ENCODE data around the gene KICS2. TPM values are rescaled to one million over a fixed set of nuclear protein-coding genes. Genes with fewer than 3 reads are reported as not detected.

The KICS2 gene
- total and polyA plus RNA-seq, 2 of the 8 experiments (the other 6 are each of a cell fraction or from before 2014, with no cell fraction given), result 5.6 to 9.5 TPM

DNA sequence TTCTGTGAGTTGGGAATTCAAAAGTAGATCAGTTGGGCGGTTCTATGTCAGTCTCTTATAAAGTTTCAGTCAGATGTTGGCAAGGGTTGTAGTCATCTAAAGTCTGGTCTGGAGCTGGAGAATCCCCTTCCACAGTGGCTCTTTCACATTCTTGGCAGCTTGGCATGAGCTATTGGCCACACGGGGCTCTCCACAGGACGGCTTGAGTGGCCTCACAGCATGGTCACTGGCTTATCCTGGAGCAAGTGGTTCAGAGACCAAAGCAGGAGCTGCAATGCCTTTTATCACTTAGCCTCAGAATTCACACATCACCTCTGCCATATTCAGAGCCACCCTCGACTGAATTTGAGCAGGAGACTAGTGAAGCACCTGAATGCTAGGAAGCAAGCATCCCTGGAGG, 7.1 kb upstream of the KICS2 start:
- no peak overlapping the region for H2AFZ ChIP-seq (ENCODE audit: low read length)
- WGBS, 2 experiments (ENCODE audit: extremely low coverage in 1 of 2, insufficient coverage in 1 of 2, insufficient read length in 1 of 2, insufficient replicate concordance in 2 of 2, low coverage in 1 of 2, low lambda C conversion rate in 2 of 2, missing lambda C conversion rate in 1 of 2), result 66% methylated on average over 4 of the region's 4 CpGs; no CpG with 5 or more reads in 1 of the 2 experiments
- H2BK12ac ChIP-seq (ENCODE audit: low read depth, low read length), result no peak overlapping the region
- H3K4me3 ChIP-seq (ENCODE audit: extremely low read depth in 1 of 4, insufficient read depth in 2 of 4, low read depth in 3 of 4, low read length in 4 of 4), result no peak overlapping the region
- peaks cover 0 to 2% (median under 1%) of the 10 kb centered on the region in 4 experiments; a peak in 2 of 7 replicates for H3K4me1 ChIP-seq (replicated peaks in 1 of 4; ENCODE audit: control insufficient read depth in 3 of 4, insufficient read depth in 4 of 4, low read length in 3 of 4)
- POLR2A ChIA-PET (ENCODE audit: partially characterized antibody), result no interaction called here
- H3K56ac ChIP-seq (replicated peaks; ENCODE audit: insufficient read length, low read depth, low read length), result no peak overlapping the region
- no peak overlapping the region for H2BK120ac ChIP-seq (replicated peaks; ENCODE audit: low read depth, low read length)
- no peak overlapping the region for H4K5ac ChIP-seq (ENCODE audit: insufficient read length, low read depth, low read length)
- TF ChIP-seq, protein P1, sequence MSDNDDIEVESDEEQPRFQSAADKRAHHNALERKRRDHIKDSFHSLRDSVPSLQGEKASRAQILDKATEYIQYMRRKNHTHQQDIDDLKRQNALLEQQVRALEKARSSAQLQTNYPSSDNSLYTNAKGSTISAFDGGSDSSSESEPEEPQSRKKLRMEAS (IDR thresholded peaks at IDR 0.05), result 0 out of 2 replicates have a peak, but pooled peaks have one; percentile 16
- TF ChIP-seq BRCA1 (IDR thresholded peaks at IDR 0.05; ENCODE audit: low read depth, low read length) (no peak), SIN3A (conservative IDR thresholded peaks at IDR 0.05 in 1 of 2, IDR thresholded peaks at IDR 0.05 in 1 of 2; ENCODE audit: low read depth in 1 of 2, low read length in 2 of 2) (no peak), POU5F1 (IDR thresholded peaks at IDR 0.05; ENCODE audit: low read depth, low read length) (no peak), YY1 (IDR thresholded peaks at IDR 0.05; ENCODE audit: low read depth, low read length) (0 out of 2 replicates have a peak, but pooled peaks have one; percentile 30), NANOG (IDR thresholded peaks at IDR 0.05; ENCODE audit: insufficient read depth, low read depth, low read length, poor library complexity, severe bottlenecking) (peak; percentile 88), RFX5 (IDR thresholded peaks at IDR 0.05; ENCODE audit: borderline replicate concordance, low read depth, low read length) (no peak), CEBPB (IDR thresholded peaks at IDR 0.05; ENCODE audit: low read depth, low read length) (no peak), CTBP2 (IDR thresholded peaks at IDR 0.05; ENCODE audit: borderline replicate concordance, insufficient read depth, insufficient read length, low read length) (no peak), TCF12 (IDR thresholded peaks at IDR 0.05; ENCODE audit: low read depth, low read length) (no peak), TEAD4 (IDR thresholded peaks at IDR 0.05; ENCODE audit: low read depth, low read length) (peak; percentile 52; the same call in 1 of the 2 replicates)
- H2BK20ac ChIP-seq (ENCODE audit: low read length), result no peak overlapping the region
- no peaks in the 10 kb centered on the region for H3K79me1 ChIP-seq (ENCODE audit: low read depth, low read length)
- H3K9ac ChIP-seq (replicated peaks in 1 of 4; ENCODE audit: extremely low read depth in 1 of 4, low read depth in 3 of 4, low read length in 3 of 4), result no peak overlapping the region
- no peak overlapping the region for H3K4me2 ChIP-seq (ENCODE audit: insufficient read depth in 1 of 2, low read depth in 2 of 2, low read length in 2 of 2)
- H3K4ac ChIP-seq (replicated peaks; ENCODE audit: insufficient read length, low read depth, low read length), result no peak overlapping the region
- no peak overlapping the region for H3K27ac ChIP-seq (ENCODE audit: low read depth, low read length)
- no peak overlapping the region for H4K8ac ChIP-seq (ENCODE audit: extremely low read depth, insufficient read depth, low read length)
- no peaks in the 10 kb centered on the region for H4K20me1 ChIP-seq (replicated peaks in 1 of 2; ENCODE audit: control insufficient read depth in 1 of 2, insufficient read depth in 2 of 2, low read length in 2 of 2)
- H3K18ac ChIP-seq (ENCODE audit: extremely low read depth, low read length), result no peak overlapping the region
- H3K14ac ChIP-seq (ENCODE audit: insufficient read length), result no peak overlapping the region
- CTCF ChIA-PET (ENCODE audit: partially characterized antibody), result interaction anchor here (0.6 kb wide), 1 partner anchor 138 kb away, joined by 3 read pairs; no protein-coding TSS in a partner anchor
- no peak overlapping the region for H2AK5ac ChIP-seq (ENCODE audit: low read depth, low read length)
- no peak for DNase-seq (ENCODE audit: low read depth in 1 of 2, low spot score in 2 of 2)
- H3K27me3 ChIP-seq (replicated peaks in 1 of 4; ENCODE audit: control insufficient read depth in 3 of 4, extremely low read depth in 1 of 4, insufficient read depth in 3 of 4, low read length in 3 of 4), result no peaks in the 10 kb centered on the region
- H4K91ac ChIP-seq (replicated peaks; ENCODE audit: insufficient read length, low read length), result no peak overlapping the region
- H3K9me3 ChIP-seq (ENCODE audit: insufficient read depth in 2 of 2, low read depth in 1 of 2, low read length in 1 of 2), result no peaks in the 10 kb centered on the region
- no peaks in the 10 kb centered on the region for H3K79me2 ChIP-seq (ENCODE audit: control insufficient read depth in 1 of 2, insufficient read depth in 2 of 2, low read length in 2 of 2)
- H3K36me3 ChIP-seq (ENCODE audit: control insufficient read depth in 2 of 4, insufficient read depth in 4 of 4, low read length in 3 of 4), result no peaks in the 10 kb centered on the region
- no peak for FAIRE-seq
- H2BK5ac ChIP-seq (ENCODE audit: low read depth, low read length), result no peak overlapping the region
- no peaks in the 10 kb centered on the region for H3K23me2 ChIP-seq (ENCODE audit: low read depth, low read length)
- no peak overlapping the region for H2BK15ac ChIP-seq (ENCODE audit: low read length)
- H3K23ac ChIP-seq (ENCODE audit: insufficient read length), result no peak overlapping the region
